Right ventricle myocardium superior (tissue), 1 donor: ENCODE data around the gene EHMT1. TPM values are rescaled to one million over a fixed set of nuclear protein-coding genes. Genes with fewer than 3 reads are reported as not detected.
"Not testable (repeated sequence)": the region's sequence is repeated elsewhere in the genome, so short reads cannot be mapped to it uniquely, and the experiment has no call there.

ENCODE experiments used
- ATAC-seq: fragments of 200-7000 bp; cut with Tn5 transposase; one replicate; pipeline ENCODE4 v1.9.1; 2020; ENCODE audit warnings: mild to moderate bottlenecking; ENCODE audit not compliant: poor library complexity
- DNase-seq: peaks from one replicate; pipeline ENCODE4 v3.0.0-alpha.2; 2020
- intact Hi-C: fragments of 100-400 bp; cut with DNase I; formaldehyde crosslinking; loops from one replicate; pipeline ENCODE4 v1.11.2; 2022
- total RNA-seq: library from RNA; stranded (reverse); fragmentation: NEBNext Ultra II Directional; extraction: Animal tissue kit (Norgen Biotek cat#: 25700); gene quantifications from one replicate; pipeline ENCODE4 v1.2.1, GENCODE V29; 2021
- donor health status: DM: no; HTN: yes; CAD: no; lungs with severe emphysema.

EHMT1 gene
- total RNA-seq, 1 donor from 2014 or later: 31.2 TPM

GRCh38 chr9:137702615-137703379 lies 84.0 kb downstream of the EHMT1 start:
- intact Hi-C loops: no loop called here
- ATAC-seq: no peak
- DNase-seq: no peak

- intact Hi-C loops: no loop called here
- no peak for DNase-seq
- no peak for ATAC-seq
Measured at GRCh38 chr9:137703842-137704508, 85.2 kb downstream of the EHMT1 start.

- DNase-seq: no peak
- intact Hi-C loops: no loop called here
- ATAC-seq: peak; percentile 14
Measured at GRCh38 chr9:137705443-137705863, 86.6 kb downstream of the EHMT1 start.

- no peak for DNase-seq
- intact Hi-C loops: no loop called here
- no peak for ATAC-seq
Measured at GRCh38 chr9:137705906-137706305, 87.1 kb downstream of the EHMT1 start.

- DNase-seq (no peak), ATAC-seq (no peak)
- intact Hi-C loops: no loop called here
Measured at GRCh38 chr9:137707361-137707760, 88.6 kb downstream of the EHMT1 start.

GRCh38 chr9:137708590-137709284 lies 89.9 kb downstream of the EHMT1 start:
- intact Hi-C loops: no loop called here

GRCh38 chr9:137709411-137710101 lies 90.8 kb downstream of the EHMT1 start:
- DNase-seq (no peak), ATAC-seq (no peak)
- intact Hi-C loops: no loop called here

More at GRCh38 chr9:137708590-137709284, 89.9 kb downstream of the EHMT1 start:
- no peak for DNase-seq
- ATAC-seq: no peak

GRCh38 chr9:137710704-137711103 lies 91.9 kb downstream of the EHMT1 start:
- ATAC-seq (no peak), DNase-seq (no peak)
- intact Hi-C loops: no loop called here

- ATAC-seq: no peak
Measured at GRCh38 chr9:137711678-137712105, 92.9 kb downstream of the EHMT1 start.

GRCh38 chr9:137715321-137715720 lies 96.5 kb downstream of the EHMT1 start:
- no peak for DNase-seq

More at GRCh38 chr9:137711678-137712105, 92.9 kb downstream of the EHMT1 start:
- no peak for DNase-seq
- intact Hi-C loops: no loop called here

GRCh38 chr9:137715866-137716693 lies 97.3 kb downstream of the EHMT1 start:
- DNase-seq, intact Hi-C loops, ATAC-seq: not testable (repeated sequence)

More at GRCh38 chr9:137715321-137715720, 96.5 kb downstream of the EHMT1 start:
- intact Hi-C loops: no loop called here
- no peak for ATAC-seq

GRCh38 chr9:137716694-137717287 lies 98.0 kb downstream of the EHMT1 start:
- intact Hi-C loops: no loop called here
- ATAC-seq: no peak
- no peak for DNase-seq

GRCh38 chr9:137717776-137718327 lies 99.0 kb downstream of the EHMT1 start:
- DNase-seq: no peak
- no peak for ATAC-seq
- intact Hi-C loops: no loop called here

GRCh38 chr9:137719194-137719593 lies 100.4 kb downstream of the EHMT1 start:
- DNase-seq (no peak), ATAC-seq (no peak)
- intact Hi-C loops: no loop called here

- intact Hi-C loops: no loop called here
- DNase-seq (no peak), ATAC-seq (no peak)
Measured at GRCh38 chr9:137720571-137721110, 101.8 kb downstream of the EHMT1 start.

- DNase-seq (no peak), ATAC-seq (no peak)
- intact Hi-C loops: no loop called here
Measured at GRCh38 chr9:137721479-137721878, 102.7 kb downstream of the EHMT1 start.

GRCh38 chr9:137721899-137722298 lies 103.1 kb downstream of the EHMT1 start:
- DNase-seq (no peak), ATAC-seq (no peak)
- intact Hi-C loops: no loop called here
